Breast epithelium (tissue), 4 donors: ENCODE measurements around the gene TCF23. TPM values are rescaled to one million over a fixed set of nuclear protein-coding genes. Genes with fewer than 3 reads are reported as not detected.

Experiments used
- DNase-seq, 2 donors: peaks; one replicate each; pipeline ENCODE4 v3.0.0-alpha.2; 2019; ENCODE audit warnings: low spot score in 2 of 2
- H3K27ac ChIP-seq, 2 donors: fragments of 200-600 bp; sonication (generic) in 1 of 2; one replicate each; pipeline ENCODE4 v1.5.1; 2016 to 2019; ENCODE audit warnings: mild to moderate bottlenecking in 1 of 2
- H3K27me3 ChIP-seq, 2 donors: fragments of 200-600 bp; sonication (generic) in 1 of 2; one replicate each; pipeline versions ENCODE4 v1.5.1 to v1.6.0; 2017 to 2019; ENCODE audit warnings: control low read depth in 1 of 2, mild to moderate bottlenecking in 1 of 2
- H3K36me3 ChIP-seq: fragments of 200-600 bp; one replicate; pipeline ENCODE4 v1.5.1; 2019
- H3K4me1 ChIP-seq, 2 donors: fragments of 200-600 bp; sonication (generic); one replicate each; pipeline ENCODE4 v1.5.1; 2016 to 2019; ENCODE audit warnings: control low read depth in 1 of 2
- H3K4me3 ChIP-seq, 3 donors: fragments of 200-600 bp; sonication (generic); 1 replicate in 2 of 3; 2 replicates in 1 of 3; pipeline ENCODE4 v1.5.1; 2016 to 2019; ENCODE audit warnings: mild to moderate bottlenecking in 3 of 3, moderate library complexity in 2 of 3
- H3K9me3 ChIP-seq, 2 donors: fragments of 200-600 bp; sonication (generic) in 1 of 2; one replicate each; pipeline ENCODE4 v1.5.1; 2016 to 2019; ENCODE audit warnings: control low read depth in 1 of 2
- POLR2A ChIP-seq: fragments of 450-650 bp; IDR thresholded peaks from one replicate; pipeline ENCODE4 v1.6.1; 2016; ENCODE audit warnings: antibody characterized with exemption, mild to moderate bottlenecking, moderate library complexity
- POLR2AphosphoS5 ChIP-seq, 3 donors: sonication (generic); formaldehyde crosslinking; IDR thresholded peaks; one replicate each; pipeline ENCODE4 v1.6.1; 2017; ENCODE audit warnings: antibody characterized with exemption in 3 of 3
- intact Hi-C: fragments of 100-400 bp; cut with DNase I; formaldehyde crosslinking; loops from one replicate; pipeline ENCODE4 v1.15.1; 2023; ENCODE audit warnings: low total_unique reads
- total RNA-seq, 3 donors: library from RNA; depleted of rRNA; stranded (reverse); fragments of >200 nt; gene quantifications; one replicate each; pipeline ENCODE4 v1.1.0, GENCODE V29; 2016
- TF ChIP-seq, protein P1 (sequence below), 3 donors: fragments of 450-650 bp; IDR thresholded peaks; one replicate each; pipeline ENCODE4 v1.5.1; 2016 to 2017; ENCODE audit warnings: antibody characterized with exemption in 3 of 3, mild to moderate bottlenecking in 3 of 3, moderate library complexity in 3 of 3

TCF23 gene
- total RNA-seq, 3 donors from 2014 or later = not detected

DNA sequence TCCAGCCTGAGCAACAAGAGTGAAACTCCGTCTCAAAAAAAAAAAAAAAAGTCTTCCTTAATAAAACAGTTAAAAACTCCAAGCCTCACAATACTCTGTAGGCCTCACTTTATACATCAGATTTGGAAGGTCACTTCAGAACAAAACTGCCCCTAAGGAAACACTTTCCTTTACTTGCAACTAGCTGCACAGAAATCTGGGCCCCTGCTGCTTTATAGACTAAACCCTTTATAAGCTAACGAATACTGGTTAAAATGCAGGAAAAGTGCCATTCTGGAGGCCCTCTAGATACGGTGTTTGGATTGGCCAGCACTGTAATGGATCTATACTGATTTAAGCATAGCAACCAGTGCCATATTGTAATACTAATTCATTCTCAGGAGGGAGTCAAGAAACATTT, 23.7 kb upstream of the TCF23 start:
- no peaks in the 10 kb centered on the region for H3K4me1 ChIP-seq
- intact Hi-C loops = no loop called here
- TF ChIP-seq POLR2AphosphoS5 (IDR thresholded peaks at IDR 0.05) (no peak), POLR2A (no peak)
- TF ChIP-seq, protein P1, sequence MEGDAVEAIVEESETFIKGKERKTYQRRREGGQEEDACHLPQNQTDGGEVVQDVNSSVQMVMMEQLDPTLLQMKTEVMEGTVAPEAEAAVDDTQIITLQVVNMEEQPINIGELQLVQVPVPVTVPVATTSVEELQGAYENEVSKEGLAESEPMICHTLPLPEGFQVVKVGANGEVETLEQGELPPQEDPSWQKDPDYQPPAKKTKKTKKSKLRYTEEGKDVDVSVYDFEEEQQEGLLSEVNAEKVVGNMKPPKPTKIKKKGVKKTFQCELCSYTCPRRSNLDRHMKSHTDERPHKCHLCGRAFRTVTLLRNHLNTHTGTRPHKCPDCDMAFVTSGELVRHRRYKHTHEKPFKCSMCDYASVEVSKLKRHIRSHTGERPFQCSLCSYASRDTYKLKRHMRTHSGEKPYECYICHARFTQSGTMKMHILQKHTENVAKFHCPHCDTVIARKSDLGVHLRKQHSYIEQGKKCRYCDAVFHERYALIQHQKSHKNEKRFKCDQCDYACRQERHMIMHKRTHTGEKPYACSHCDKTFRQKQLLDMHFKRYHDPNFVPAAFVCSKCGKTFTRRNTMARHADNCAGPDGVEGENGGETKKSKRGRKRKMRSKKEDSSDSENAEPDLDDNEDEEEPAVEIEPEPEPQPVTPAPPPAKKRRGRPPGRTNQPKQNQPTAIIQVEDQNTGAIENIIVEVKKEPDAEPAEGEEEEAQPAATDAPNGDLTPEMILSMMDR (IDR thresholded peaks at IDR 0.05) = no peak
- H3K27ac ChIP-seq = no peak overlapping the region
- no peaks in the 10 kb centered on the region for H3K9me3 ChIP-seq
- no peaks in the 10 kb centered on the region for H3K27me3 ChIP-seq
- no peaks in the 10 kb centered on the region for H3K36me3 ChIP-seq
- no peak for DNase-seq
- no peak overlapping the region for H3K4me3 ChIP-seq

- no peak overlapping the region for H3K4me3 ChIP-seq
- H3K36me3 ChIP-seq = no peaks in the 10 kb centered on the region
- no peaks in the 10 kb centered on the region for H3K4me1 ChIP-seq
- H3K9me3 ChIP-seq = no peaks in the 10 kb centered on the region
- no peaks in the 10 kb centered on the region for H3K27me3 ChIP-seq
- TF ChIP-seq POLR2AphosphoS5 (IDR thresholded peaks at IDR 0.05) (no peak), POLR2A (no peak)
- TF ChIP-seq, protein P1 (IDR thresholded peaks at IDR 0.05) = no peak
- intact Hi-C loops = no loop called here
- no peak for DNase-seq
- no peak overlapping the region for H3K27ac ChIP-seq
Measured at GRCh38 chr2:27126252-27126710, 22.5 kb upstream of the TCF23 start.

DNA sequence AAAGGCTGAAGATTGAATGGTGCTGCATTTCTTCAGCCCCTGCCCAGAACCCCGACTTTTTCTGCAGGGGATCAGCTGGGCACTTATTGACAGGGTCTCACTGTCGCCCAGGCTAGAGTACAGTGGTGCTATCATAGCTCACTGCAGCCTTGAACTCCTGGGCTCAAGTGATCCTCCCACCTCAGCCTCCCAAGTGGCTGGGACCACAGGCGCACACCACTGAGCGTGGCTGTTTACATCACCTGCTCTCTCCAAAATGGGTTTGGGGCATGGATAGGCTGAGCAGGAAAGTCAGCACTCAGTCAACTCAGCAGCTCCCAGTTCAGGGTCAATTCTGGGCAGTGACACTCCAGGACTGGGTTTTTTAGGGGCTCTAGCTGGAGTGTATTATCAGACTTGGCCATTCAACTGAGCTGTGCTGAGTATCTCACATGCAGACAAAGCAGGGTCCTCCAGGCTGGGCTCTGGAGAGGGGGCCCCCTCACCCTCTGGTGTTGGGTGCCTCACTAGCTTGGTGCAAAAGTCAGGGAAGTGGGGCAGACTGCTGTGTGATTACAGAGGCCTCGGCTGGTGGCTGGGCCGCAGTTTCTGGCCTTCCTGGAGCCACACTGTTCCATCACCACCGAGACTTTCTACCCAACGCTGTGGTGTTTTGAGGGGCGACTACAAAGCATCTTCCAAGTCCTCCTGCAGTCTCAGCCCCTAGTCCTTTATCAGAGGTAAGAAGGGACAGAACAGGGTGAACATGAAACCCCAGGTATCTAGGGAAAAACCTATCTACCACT, 20.7 kb upstream of the TCF23 start:
- TF ChIP-seq, protein P1 (IDR thresholded peaks at IDR 0.05) = no peak
- TF ChIP-seq POLR2AphosphoS5 (IDR thresholded peaks at IDR 0.05) (no peak), POLR2A (no peak)
- H3K4me1 ChIP-seq = peaks cover 4% of the 10 kb centered on the region in 2 donors
- no peaks in the 10 kb centered on the region for H3K9me3 ChIP-seq
- H3K27me3 ChIP-seq = no peaks in the 10 kb centered on the region
- peak overlapping the region in 1 of 2 donors; percentile 3 for H3K27ac ChIP-seq
- intact Hi-C loops = loop anchor here (2.0 kb wide), 1 partner anchor 33 kb away; no protein-coding TSS in a partner anchor
- H3K4me3 ChIP-seq = no peak overlapping the region
- no peaks in the 10 kb centered on the region for H3K36me3 ChIP-seq
- DNase-seq = no peak

DNA sequence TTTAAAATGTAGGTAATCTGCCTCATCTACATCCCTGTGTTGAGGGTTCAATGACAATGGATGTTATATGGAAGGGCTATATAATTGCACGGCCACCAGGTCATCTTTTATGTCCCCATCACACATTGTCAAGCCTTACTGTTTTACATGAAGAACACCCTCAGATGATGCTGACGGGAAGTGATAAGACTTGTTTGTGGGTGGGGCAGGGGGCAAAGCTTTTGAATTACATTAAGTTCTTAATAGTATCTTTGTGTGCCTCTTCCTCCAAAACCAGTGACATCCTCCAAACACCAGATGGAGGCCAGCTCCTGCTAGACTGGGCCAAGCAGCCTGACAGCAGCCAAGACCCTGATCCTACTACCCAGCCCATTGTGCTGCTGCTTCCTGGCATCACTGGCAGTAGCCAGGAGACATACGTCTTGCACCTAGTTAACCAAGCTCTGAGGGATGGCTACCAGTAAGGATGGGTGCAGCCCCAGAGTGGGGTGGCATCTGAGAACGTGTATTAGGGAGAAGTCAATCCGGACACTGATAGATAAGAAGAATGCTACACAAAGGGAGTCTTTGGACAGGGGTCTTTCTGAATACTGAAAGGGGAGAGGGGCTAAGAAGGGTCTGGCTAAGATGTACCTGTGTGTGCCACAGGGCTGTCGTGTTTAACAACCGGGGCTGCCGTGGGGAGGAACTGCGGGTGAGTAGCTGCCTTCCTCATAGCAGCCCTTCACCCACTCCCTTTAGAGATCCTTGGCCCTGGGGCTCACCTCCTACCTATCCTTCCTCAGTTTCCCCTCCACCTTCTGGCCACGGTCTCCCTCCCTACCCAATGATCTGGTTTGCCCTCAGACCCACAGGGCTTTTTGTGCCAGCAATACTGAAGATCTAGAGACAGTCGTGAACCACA, 19.9 kb upstream of the TCF23 start:
- no peaks in the 10 kb centered on the region for H3K9me3 ChIP-seq
- no peak overlapping the region for H3K4me3 ChIP-seq
- TF ChIP-seq, protein P1 (IDR thresholded peaks at IDR 0.05) = no peak
- TF ChIP-seq POLR2AphosphoS5 (IDR thresholded peaks at IDR 0.05) (no peak), POLR2A (no peak)
- H3K27me3 ChIP-seq = no peaks in the 10 kb centered on the region
- no peak overlapping the region for H3K27ac ChIP-seq
- DNase-seq = no peak
- intact Hi-C loops = loop anchor here (2.0 kb wide), 1 partner anchor 34 kb away; no protein-coding TSS in a partner anchor
- H3K4me1 ChIP-seq = peaks cover 7 to 10% of the 10 kb centered on the region in 2 donors
- no peaks in the 10 kb centered on the region for H3K36me3 ChIP-seq
